GM20000 (cell line): ENCODE data around the gene ARRDC1.

Experiments
- DNase-seq: peaks from one replicate; pipeline ENCODE4 v3.0.0; 2012; ENCODE audit warnings: low spot score
- TF ChIP-seq, protein P1 (sequence below): IDR thresholded peaks from 2 replicates; pipeline ENCODE4 v1.5.1; 2012; ENCODE audit warnings: mild to moderate bottlenecking, control low read depth; ENCODE audit errors: extremely low read depth, missing control alignments

ARRDC1 gene

GRCh38 chr9:137639303-137640051 is 34.0 kb downstream of the ARRDC1 start:
- peak; percentile 77 for DNase-seq
- TF ChIP-seq, protein P1, sequence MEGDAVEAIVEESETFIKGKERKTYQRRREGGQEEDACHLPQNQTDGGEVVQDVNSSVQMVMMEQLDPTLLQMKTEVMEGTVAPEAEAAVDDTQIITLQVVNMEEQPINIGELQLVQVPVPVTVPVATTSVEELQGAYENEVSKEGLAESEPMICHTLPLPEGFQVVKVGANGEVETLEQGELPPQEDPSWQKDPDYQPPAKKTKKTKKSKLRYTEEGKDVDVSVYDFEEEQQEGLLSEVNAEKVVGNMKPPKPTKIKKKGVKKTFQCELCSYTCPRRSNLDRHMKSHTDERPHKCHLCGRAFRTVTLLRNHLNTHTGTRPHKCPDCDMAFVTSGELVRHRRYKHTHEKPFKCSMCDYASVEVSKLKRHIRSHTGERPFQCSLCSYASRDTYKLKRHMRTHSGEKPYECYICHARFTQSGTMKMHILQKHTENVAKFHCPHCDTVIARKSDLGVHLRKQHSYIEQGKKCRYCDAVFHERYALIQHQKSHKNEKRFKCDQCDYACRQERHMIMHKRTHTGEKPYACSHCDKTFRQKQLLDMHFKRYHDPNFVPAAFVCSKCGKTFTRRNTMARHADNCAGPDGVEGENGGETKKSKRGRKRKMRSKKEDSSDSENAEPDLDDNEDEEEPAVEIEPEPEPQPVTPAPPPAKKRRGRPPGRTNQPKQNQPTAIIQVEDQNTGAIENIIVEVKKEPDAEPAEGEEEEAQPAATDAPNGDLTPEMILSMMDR, result no peak

DNA sequence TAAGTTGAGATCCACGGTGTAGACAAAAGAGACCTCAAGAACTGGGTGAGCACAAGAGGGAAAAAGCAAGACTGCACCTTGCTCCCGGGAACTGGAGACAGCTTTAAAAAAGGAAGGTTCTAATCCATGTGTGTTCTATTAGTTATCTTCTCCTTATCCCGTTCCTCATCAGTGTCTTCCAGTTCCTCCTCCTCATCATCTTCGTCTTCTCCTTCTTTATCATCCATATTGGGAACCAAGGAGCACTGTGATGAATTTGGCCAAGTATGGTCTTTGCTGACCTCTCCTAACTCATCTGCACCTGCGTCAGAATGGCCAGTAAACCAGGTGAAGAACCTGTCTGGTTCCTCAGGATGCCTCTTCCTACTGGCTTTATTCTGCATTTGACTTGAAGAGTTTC is 35.4 kb downstream of the ARRDC1 start:
- TF ChIP-seq, protein P1, result no peak
- no peak for DNase-seq

DNA sequence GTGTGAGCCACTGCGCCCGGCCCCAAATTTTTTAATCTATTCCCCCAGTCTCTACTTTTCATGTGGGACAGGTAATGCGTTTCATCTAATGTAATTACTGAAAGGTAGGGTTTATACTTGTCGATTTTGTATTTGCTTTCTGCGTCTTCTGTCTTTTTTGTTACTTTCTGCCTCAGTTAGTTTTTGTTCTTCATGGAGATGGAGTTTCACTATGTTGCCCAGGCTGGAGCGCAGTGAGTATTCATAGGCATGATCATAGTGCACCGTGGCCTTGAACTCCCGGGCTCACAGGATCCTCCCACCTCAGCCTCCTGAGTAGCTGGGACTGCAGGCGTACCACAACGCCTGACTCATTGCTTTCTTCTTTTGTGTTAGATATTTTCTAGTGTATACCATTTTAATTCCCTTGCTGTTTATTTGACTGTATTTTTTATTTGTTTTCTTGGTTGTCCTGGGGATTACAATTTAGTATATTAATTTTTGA is 36.7 kb downstream of the ARRDC1 start:
- no peak for DNase-seq
- TF ChIP-seq, protein P1, result no peak

DNA sequence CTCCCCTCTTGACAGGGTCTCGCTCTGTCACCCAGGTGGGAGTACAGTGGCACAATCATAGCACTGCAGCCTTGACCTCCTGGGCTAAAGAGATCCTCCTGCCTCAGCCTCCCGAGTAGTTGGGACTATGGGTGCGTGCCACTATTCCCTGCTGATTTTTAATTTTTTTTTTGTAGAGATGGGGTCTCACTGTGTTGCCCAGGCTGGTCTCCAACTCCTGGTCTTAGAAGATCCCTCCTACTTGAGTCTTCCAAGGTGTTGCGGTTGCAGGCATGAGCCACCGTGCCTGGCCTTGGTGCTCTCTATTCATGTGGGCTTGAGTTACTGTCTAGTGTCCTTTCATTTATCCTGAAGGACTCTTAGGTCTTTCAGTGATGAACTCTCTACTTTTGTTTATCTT is 37.4 kb downstream of the ARRDC1 start:
- TF ChIP-seq, protein P1, result no peak
- no peak for DNase-seq

GRCh38 chr9:137643921-137644320 is 38.4 kb downstream of the ARRDC1 start:
- no peak for DNase-seq
- TF ChIP-seq, protein P1, result no peak

DNA sequence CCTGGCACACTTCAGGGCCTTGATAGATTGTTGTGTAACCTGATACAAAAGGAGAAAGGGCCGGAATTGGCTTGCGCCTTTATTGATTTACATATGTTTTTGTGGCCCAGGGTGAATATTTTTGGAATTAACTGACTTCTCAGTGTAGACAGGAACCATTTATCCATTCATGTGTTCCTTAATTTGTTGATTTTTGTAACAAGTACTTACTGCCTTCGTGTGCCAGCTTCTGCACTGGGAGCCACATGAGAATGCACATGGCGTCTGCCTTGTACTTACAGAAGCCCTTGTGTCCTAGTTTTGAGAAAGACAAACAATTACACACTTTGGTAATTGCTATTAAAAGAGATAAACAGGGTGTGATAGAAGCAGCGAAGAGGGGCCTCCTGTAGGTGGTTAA is 39.7 kb downstream of the ARRDC1 start:
- no peak for DNase-seq
- TF ChIP-seq, protein P1, result no peak

GRCh38 chr9:137646341-137646740 is 40.9 kb downstream of the ARRDC1 start:
- TF ChIP-seq, protein P1, result no peak
- no peak for DNase-seq
